GM06990 (cell line): ENCODE results near the gene IGFBP1.
A peak's percentile ranks its signal among the peaks of the same experiment; 100 is the strongest.

Source experiments
- DNase-seq: peaks from one replicate; pipeline ENCODE4 v3.0.0-alpha.2; 2011; ENCODE audit not compliant: insufficient read length; ENCODE audit errors: extremely low read depth
- H3K27me3 ChIP-seq: replicated peaks from 2 replicates; pipeline ENCODE4 v1.6.0; 2011; ENCODE audit warnings: low read length; ENCODE audit not compliant: control insufficient read depth, insufficient read depth
- H3K36me3 ChIP-seq: 2 replicates; pipeline ENCODE4 v1.5.1; 2011; ENCODE audit warnings: low read length; ENCODE audit not compliant: control insufficient read depth, insufficient read depth
- H3K4me3 ChIP-seq: replicated peaks from 2 replicates; pipeline ENCODE4 v1.5.1; 2011; ENCODE audit warnings: low read depth, mild to moderate bottlenecking, control low read depth, low read length
- CTCF ChIP-seq: IDR thresholded peaks from 2 replicates; pipeline ENCODE4 v1.5.1; 2011; ENCODE audit warnings: low read length, control low read depth, mild to moderate bottlenecking, inconsistent platforms; ENCODE audit not compliant: insufficient read depth, poor library complexity, severe bottlenecking

Gene IGFBP1

GRCh38 chr7:45863715-45864114, 24.6 kb upstream of the IGFBP1 start:
- TF ChIP-seq CTCF, result peak; percentile 12
- Histone ChIP-seq H3K27me3 (peaks cover 4% of the 10 kb centered on the region; the same call in 1 of the 2 replicates), H3K36me3 (no peaks in the 10 kb centered on the region), H3K4me3 (no peak overlapping the region)
- no peak for DNase-seq

GRCh38 chr7:45865594-45866410, 22.5 kb upstream of the IGFBP1 start:
- Histone ChIP-seq H3K27me3 (peaks cover 4% of the 10 kb centered on the region; the same call in 1 of the 2 replicates), H3K4me3 (no peak overlapping the region), H3K36me3 (no peaks in the 10 kb centered on the region)
- no peak for TF ChIP-seq CTCF
- DNase-seq, result no peak

GRCh38 chr7:45867471-45867870, 20.8 kb upstream of the IGFBP1 start:
- DNase-seq, result no peak
- no peak for TF ChIP-seq CTCF
- peaks cover 4% of the 10 kb centered on the region; the same call in 1 of the 2 replicates for H3K27me3 ChIP-seq

GRCh38 chr7:45869426-45869825, 18.9 kb upstream of the IGFBP1 start:
- no peak for TF ChIP-seq CTCF
- Histone ChIP-seq H3K4me3 (no peak overlapping the region), H3K36me3 (no peaks in the 10 kb centered on the region), H3K27me3 (peaks cover 3% of the 10 kb centered on the region; the same call in 1 of the 2 replicates)
- no peak for DNase-seq

More at GRCh38 chr7:45867471-45867870, 20.8 kb upstream of the IGFBP1 start:
- Histone ChIP-seq H3K36me3 (no peaks in the 10 kb centered on the region), H3K4me3 (no peak overlapping the region)

- TF ChIP-seq CTCF, result peak; percentile 94
- no peaks in the 10 kb centered on the region for H3K27me3 ChIP-seq
- no peaks in the 10 kb centered on the region for H3K36me3 ChIP-seq
- no peak for DNase-seq
- H3K4me3 ChIP-seq, result no peak overlapping the region
Observed at GRCh38 chr7:45872116-45873034, 15.9 kb upstream of the IGFBP1 start.
